IMR-90 (cell line): Measurements from ENCODE around the gene PAXX. TPM values are rescaled to one million over a fixed set of nuclear protein-coding genes. Genes with fewer than 3 reads are reported as not detected.

Source experiments
- ATAC-seq: fragments of 200-7000 bp; cut with Tn5 transposase; 2 replicates; pipeline ENCODE4 v1.9.1; 2020; ENCODE audit warnings: low read depth, mild to moderate bottlenecking, moderate library complexity
- BruUV-seq: library from RNA; stranded (reverse); fragments of 400-500 nt; replicated peaks from 2 replicates; lab custom pipeline; 2021; lab: Mats Ljungman, UMichigan
- CTCF ChIA-PET: fragments of 300-600 bp; formaldehyde crosslinking; extraction: SDS; loops from one replicate; lab custom pipeline; 2021; ENCODE audit warnings: antibody characterized with exemption; lab: Yijun Ruan, JAX
- POLR2A ChIA-PET: fragments of 300-600 bp; sonication (Branson Sonifier 250); formaldehyde crosslinking; loops from one replicate; lab custom pipeline; 2022; ENCODE audit warnings: antibody characterized with exemption; ENCODE audit not compliant: unreplicated experiment; lab: Charles Lee
- DNase-seq: peaks from one replicate; pipeline ENCODE4 v3.0.0; 2013
- H2AFZ ChIP-seq: replicated peaks from 2 replicates; pipeline ENCODE3; 2013; ENCODE audit warnings: low read length, mild to moderate bottlenecking; ENCODE audit not compliant: poor library complexity
- H2AK5ac ChIP-seq: 2 replicates; pipeline ENCODE4 v1.6.1; 2013; ENCODE audit warnings: low read depth, low read length, inconsistent platforms
- H2AK9ac ChIP-seq: replicated peaks from 2 replicates; pipeline ENCODE3; 2013; ENCODE audit warnings: mild to moderate bottlenecking, low read depth, low read length, moderate library complexity; ENCODE audit not compliant: poor library complexity
- H2BK120ac ChIP-seq: 2 replicates; pipeline ENCODE4 v1.6.1; 2013; ENCODE audit warnings: low read depth, low read length, inconsistent platforms
- H2BK15ac ChIP-seq: 3 replicates; pipeline ENCODE4 v1.6.1; 2013; ENCODE audit warnings: low read depth, low read length, inconsistent platforms
- H2BK20ac ChIP-seq: 2 replicates; pipeline ENCODE4 v1.6.1; 2013; ENCODE audit warnings: low read depth, mild to moderate bottlenecking, inconsistent platforms, low read length, moderate library complexity
- H2BK5ac ChIP-seq: 2 replicates; pipeline ENCODE4 v1.6.1; 2013; ENCODE audit warnings: mild to moderate bottlenecking, low read depth, low read length, inconsistent platforms; ENCODE audit not compliant: poor library complexity, severe bottlenecking
- H3K14ac ChIP-seq: replicated peaks from 2 replicates; pipeline ENCODE4 v1.6.1; 2013; ENCODE audit warnings: low read depth, low read length, inconsistent platforms
- H3K18ac ChIP-seq: 2 replicates; pipeline ENCODE4 v1.6.1; 2013; ENCODE audit warnings: low read depth, low read length, control low read depth
- H3K23ac ChIP-seq: 2 replicates; pipeline ENCODE4 v1.6.1; 2013; ENCODE audit warnings: low read depth, low read length, inconsistent platforms
- H3K27ac ChIP-seq: 2 replicates; pipeline ENCODE4 v1.5.1; 2013; ENCODE audit warnings: mild to moderate bottlenecking, control low read depth, low read length; ENCODE audit not compliant: insufficient read depth
- H3K27me3 ChIP-seq: 2 replicates; pipeline ENCODE4 v1.6.1; 2013; ENCODE audit warnings: low read length; ENCODE audit not compliant: control insufficient read depth, insufficient read depth
- H3K36me3 ChIP-seq: 2 replicates; pipeline ENCODE4 v1.6.1; 2013; ENCODE audit warnings: low read length, mixed read lengths; ENCODE audit not compliant: control insufficient read depth, insufficient read depth
- H3K4ac ChIP-seq: 2 replicates; pipeline ENCODE4 v1.6.1; 2013; ENCODE audit warnings: low read depth, low read length, inconsistent platforms
- H3K4me1 ChIP-seq: 2 replicates; pipeline ENCODE4 v1.6.1; 2013; ENCODE audit warnings: low read length, mixed read lengths; ENCODE audit not compliant: control insufficient read depth, insufficient read depth
- H3K4me2 ChIP-seq: 2 replicates; pipeline ENCODE4 v1.6.1; 2013; ENCODE audit warnings: low read depth, mild to moderate bottlenecking, control low read depth, low read length, moderate library complexity
- H3K4me3 ChIP-seq: 2 replicates; pipeline ENCODE4 v1.5.1; 2013; ENCODE audit warnings: low read depth, mild to moderate bottlenecking, control low read depth, low read length, moderate library complexity; ENCODE audit not compliant: insufficient read depth
- H3K56ac ChIP-seq: 2 replicates; pipeline ENCODE4 v1.6.1; 2013; ENCODE audit warnings: low read length, inconsistent platforms; ENCODE audit not compliant: insufficient read depth; ENCODE audit errors: extremely low read depth
- H3K79me1 ChIP-seq, 2 experiments: 2 replicates each; pipeline ENCODE4 v1.6.1; 2013; ENCODE audit warnings: low read length in 2 of 2, inconsistent platforms in 1 of 2, low read depth in 1 of 2
- H3K9ac ChIP-seq: 2 replicates; pipeline ENCODE4 v1.6.1; 2013; ENCODE audit warnings: low read depth, low read length, control low read depth
- H3K9me1 ChIP-seq: 2 replicates; pipeline ENCODE4 v1.6.1; 2013; ENCODE audit warnings: low read length, inconsistent platforms; ENCODE audit not compliant: insufficient read depth
- H3K9me3 ChIP-seq: 2 replicates; pipeline ENCODE4 v1.6.1; 2013; ENCODE audit warnings: low read length; ENCODE audit not compliant: control insufficient read depth, insufficient read depth
- H4K20me1 ChIP-seq: 2 replicates; pipeline ENCODE4 v1.6.1; 2013; ENCODE audit warnings: low read length, inconsistent platforms; ENCODE audit not compliant: insufficient read depth
- H4K5ac ChIP-seq: 2 replicates; pipeline ENCODE4 v1.6.1; 2013; ENCODE audit warnings: mild to moderate bottlenecking, low read depth, low read length, control low read depth
- H4K8ac ChIP-seq, 2 experiments: 2 replicates each; pipeline ENCODE4 v1.6.1; 2013; ENCODE audit warnings: low read depth in 2 of 2, low read length in 2 of 2, control low read depth in 1 of 2, inconsistent platforms in 1 of 2
- H4K91ac ChIP-seq: 2 replicates; pipeline ENCODE4 v1.6.1; 2013; ENCODE audit warnings: low read depth, low read length, inconsistent platforms; ENCODE audit not compliant: insufficient read depth
- BHLHE40 ChIP-seq: fragments of 150-350 bp; IDR thresholded peaks from 2 replicates; pipeline ENCODE4 v1.6.1; 2016; ENCODE audit warnings: mild to moderate bottlenecking, low read depth, low read length
- CEBPB ChIP-seq: IDR thresholded peaks from 2 replicates; pipeline ENCODE4 v1.6.1; 2012; ENCODE audit warnings: low read depth, low read length, improper control_type of control experiment
- CHD1 ChIP-seq: IDR thresholded peaks from 2 replicates; pipeline ENCODE4 v1.6.1; 2012; ENCODE audit warnings: low read depth, low read length, improper control_type of control experiment
- FOS ChIP-seq: fragments of 150-350 bp; IDR thresholded peaks from 2 replicates; pipeline ENCODE4 v1.6.1; 2016; ENCODE audit warnings: low read depth, low read length
- MAFK ChIP-seq: IDR thresholded peaks from 2 replicates; pipeline ENCODE4 v1.6.1; 2012; ENCODE audit warnings: low read depth, low read length, improper control_type of control experiment
- MAZ ChIP-seq: IDR thresholded peaks from 2 replicates; pipeline ENCODE4 v1.6.1; 2012; ENCODE audit warnings: low read depth, mild to moderate bottlenecking, low read length, improper control_type of control experiment, moderate library complexity, borderline replicate concordance
- MXI1 ChIP-seq: IDR thresholded peaks from 2 replicates; pipeline ENCODE4 v1.6.1; 2012; ENCODE audit warnings: low read depth, mild to moderate bottlenecking, low read length, moderate library complexity, borderline replicate concordance
- NFE2L2 ChIP-seq: fragments of 150-350 bp; IDR thresholded peaks from 2 replicates; pipeline ENCODE4 v1.6.1; 2016; ENCODE audit warnings: low read depth, mild to moderate bottlenecking, low read length
- POLR2A ChIP-seq: IDR thresholded peaks from 2 replicates; pipeline ENCODE4 v1.6.1; 2012; ENCODE audit warnings: mild to moderate bottlenecking, low read depth, low read length
- RAD21 ChIP-seq: IDR thresholded peaks from 2 replicates; pipeline ENCODE4 v1.6.1; 2012; ENCODE audit warnings: low read length, improper control_type of control experiment
- RCOR1 ChIP-seq: IDR thresholded peaks from 2 replicates; pipeline ENCODE4 v1.6.1; 2012; ENCODE audit warnings: mild to moderate bottlenecking, low read length, improper control_type of control experiment; ENCODE audit not compliant: insufficient replicate concordance
- RFX5 ChIP-seq: IDR thresholded peaks from 2 replicates; pipeline ENCODE4 v1.8.0; 2012; ENCODE audit warnings: low read depth, mild to moderate bottlenecking, low read length, moderate library complexity
- SMC3 ChIP-seq: fragments of 150-350 bp; IDR thresholded peaks from 2 replicates; pipeline ENCODE4 v1.6.1; 2016; ENCODE audit warnings: low read depth, mild to moderate bottlenecking, antibody characterized with exemption, low read length, moderate library complexity
- WGBS, 2 experiments: methylation state at CpG; one replicate each; pipeline versions ENCODE4 v1.1.5 to v1.1.7; 2013; ENCODE audit warnings: missing lambda C conversion rate in 2 of 2; ENCODE audit not compliant: insufficient read length in 1 of 2; ENCODE audit errors: extremely low coverage in 2 of 2; 5-methylcytosine and 5-hydroxymethylcytosine counted together
- dilution Hi-C: fragments of 300-500 bp; cut with HindIII; formaldehyde crosslinking; loops from one replicate; pipeline ENCODE4 v1.14.3; 2018; ENCODE audit warnings: low sequenced_read_pairs; ENCODE audit not compliant: unreplicated experiment
- in situ Hi-C: fragments of 300-500 bp; cut with MboI; formaldehyde crosslinking; loops from 3 replicates; pipeline ENCODE4 v1.14.3; 2019; ENCODE audit warnings: low sequenced_read_pairs, inconsistent platforms, mixed read lengths
- intact Hi-C: fragments of 100-400 bp; cut with micrococcal nuclease; formaldehyde crosslinking; loops from 2 replicates; pipeline ENCODE4 v1.10.0; 2022
- polyA plus RNA-seq, 3 experiments: library from polyadenylated mRNA; depleted of rRNA; stranded (reverse); fragments of >200 nt; gene quantifications; 2 replicates each; pipeline ENCODE4 v1.2.3, GENCODE V29; 2012; ENCODE audit warnings: low replicate concordance in 1 of 3
- total RNA-seq: library from RNA; depleted of rRNA; stranded (reverse); fragments of >200 nt; gene quantifications from 2 replicates; pipeline ENCODE4 v1.2.3, GENCODE V29; 2012
- TF ChIP-seq, protein P1 (sequence below): fragments of 150-350 bp; IDR thresholded peaks from 2 replicates; pipeline ENCODE4 v1.6.1; 2016; ENCODE audit warnings: low read depth, mild to moderate bottlenecking, low read length, moderate library complexity, borderline replicate concordance
- TF ChIP-seq, protein P2 (sequence below): fragments of 150-350 bp; IDR thresholded peaks from 2 replicates; pipeline ENCODE4 v1.6.1; 2017; ENCODE audit warnings: mild to moderate bottlenecking, antibody characterized with exemption, low read length, low read depth
- TF ChIP-seq, protein P3 (sequence below): conservative IDR thresholded peaks from 2 replicates; pipeline ENCODE4 v1.5.1; 2012; ENCODE audit warnings: mild to moderate bottlenecking, low read depth, low read length, improper control_type of control experiment

Gene PAXX
- total and polyA plus RNA-seq, 2 of the 4 experiments (the other 2 are of a cell fraction), result 5.7 to 24.6 TPM

DNA sequence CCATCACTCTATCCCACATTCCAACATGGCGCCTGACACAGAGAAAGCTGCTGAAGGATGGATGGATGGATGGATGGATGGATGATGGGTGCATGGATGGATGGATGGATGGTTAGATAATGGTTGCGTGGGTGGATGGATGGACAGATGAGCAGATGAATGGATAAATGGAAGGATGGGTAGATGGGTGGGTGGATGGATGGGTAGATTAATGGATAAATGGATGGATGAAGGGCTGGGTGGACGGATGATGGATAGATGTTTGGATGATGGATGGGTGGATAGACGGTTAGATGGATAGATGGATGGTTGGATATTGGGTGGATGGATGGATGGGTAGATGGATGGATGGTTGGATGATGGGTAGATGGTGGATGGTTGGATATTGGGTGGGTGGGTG, 35.6 kb upstream of the PAXX start:
- no peak overlapping the region for H2BK120ac ChIP-seq
- H4K20me1 ChIP-seq, result no peaks in the 10 kb centered on the region
- no peak overlapping the region for H2BK20ac ChIP-seq
- intact Hi-C loops, result no loop called here
- no peak overlapping the region for H3K27ac ChIP-seq
- WGBS, 2 experiments, result 74 to 100% methylated on average over 2 to 3 of the region's 4 CpGs
- peak overlapping the region; percentile 33 for H2BK5ac ChIP-seq
- no peaks in the 10 kb centered on the region for H3K4me1 ChIP-seq
- H2AK5ac ChIP-seq, result no peak overlapping the region
- H3K4me3 ChIP-seq, result no peak overlapping the region
- no peak overlapping the region for H4K91ac ChIP-seq
- TF ChIP-seq FOS, result no peak
- no peak for TF ChIP-seq MAFK
- TF ChIP-seq, protein P1, sequence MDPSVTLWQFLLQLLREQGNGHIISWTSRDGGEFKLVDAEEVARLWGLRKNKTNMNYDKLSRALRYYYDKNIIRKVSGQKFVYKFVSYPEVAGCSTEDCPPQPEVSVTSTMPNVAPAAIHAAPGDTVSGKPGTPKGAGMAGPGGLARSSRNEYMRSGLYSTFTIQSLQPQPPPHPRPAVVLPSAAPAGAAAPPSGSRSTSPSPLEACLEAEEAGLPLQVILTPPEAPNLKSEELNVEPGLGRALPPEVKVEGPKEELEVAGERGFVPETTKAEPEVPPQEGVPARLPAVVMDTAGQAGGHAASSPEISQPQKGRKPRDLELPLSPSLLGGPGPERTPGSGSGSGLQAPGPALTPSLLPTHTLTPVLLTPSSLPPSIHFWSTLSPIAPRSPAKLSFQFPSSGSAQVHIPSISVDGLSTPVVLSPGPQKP, result no peak
- TF ChIP-seq CHD1, result no peak
- TF ChIP-seq MXI1, result no peak
- no peak for TF ChIP-seq RFX5
- TF ChIP-seq, protein P2, sequence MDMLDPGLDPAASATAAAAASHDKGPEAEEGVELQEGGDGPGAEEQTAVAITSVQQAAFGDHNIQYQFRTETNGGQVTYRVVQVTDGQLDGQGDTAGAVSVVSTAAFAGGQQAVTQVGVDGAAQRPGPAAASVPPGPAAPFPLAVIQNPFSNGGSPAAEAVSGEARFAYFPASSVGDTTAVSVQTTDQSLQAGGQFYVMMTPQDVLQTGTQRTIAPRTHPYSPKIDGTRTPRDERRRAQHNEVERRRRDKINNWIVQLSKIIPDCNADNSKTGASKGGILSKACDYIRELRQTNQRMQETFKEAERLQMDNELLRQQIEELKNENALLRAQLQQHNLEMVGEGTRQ, result no peak
- TF ChIP-seq RAD21, result no peak
- TF ChIP-seq BHLHE40, result no peak
- TF ChIP-seq RCOR1, result no peak
- no peak for TF ChIP-seq MAZ
- TF ChIP-seq, protein P3, sequence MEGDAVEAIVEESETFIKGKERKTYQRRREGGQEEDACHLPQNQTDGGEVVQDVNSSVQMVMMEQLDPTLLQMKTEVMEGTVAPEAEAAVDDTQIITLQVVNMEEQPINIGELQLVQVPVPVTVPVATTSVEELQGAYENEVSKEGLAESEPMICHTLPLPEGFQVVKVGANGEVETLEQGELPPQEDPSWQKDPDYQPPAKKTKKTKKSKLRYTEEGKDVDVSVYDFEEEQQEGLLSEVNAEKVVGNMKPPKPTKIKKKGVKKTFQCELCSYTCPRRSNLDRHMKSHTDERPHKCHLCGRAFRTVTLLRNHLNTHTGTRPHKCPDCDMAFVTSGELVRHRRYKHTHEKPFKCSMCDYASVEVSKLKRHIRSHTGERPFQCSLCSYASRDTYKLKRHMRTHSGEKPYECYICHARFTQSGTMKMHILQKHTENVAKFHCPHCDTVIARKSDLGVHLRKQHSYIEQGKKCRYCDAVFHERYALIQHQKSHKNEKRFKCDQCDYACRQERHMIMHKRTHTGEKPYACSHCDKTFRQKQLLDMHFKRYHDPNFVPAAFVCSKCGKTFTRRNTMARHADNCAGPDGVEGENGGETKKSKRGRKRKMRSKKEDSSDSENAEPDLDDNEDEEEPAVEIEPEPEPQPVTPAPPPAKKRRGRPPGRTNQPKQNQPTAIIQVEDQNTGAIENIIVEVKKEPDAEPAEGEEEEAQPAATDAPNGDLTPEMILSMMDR, result no peak
- TF ChIP-seq POLR2A, result no peak
- no peak for TF ChIP-seq NFE2L2
- no peak for TF ChIP-seq SMC3
- TF ChIP-seq CEBPB, result no peak
- no peak overlapping the region for H2BK15ac ChIP-seq
- H3K4ac ChIP-seq, result no peak overlapping the region
- ATAC-seq (no peak), DNase-seq (no peak)
- no peaks in the 10 kb centered on the region for H3K9me1 ChIP-seq
- no peak overlapping the region for H3K4me2 ChIP-seq
- no peak overlapping the region for H2AK9ac ChIP-seq
- H4K8ac ChIP-seq, result no peak overlapping the region
- H3K9me3 ChIP-seq, result peaks cover 3% of the 10 kb centered on the region
- H3K9ac ChIP-seq, result no peak overlapping the region
- in situ Hi-C loops, result no loop called here
- peak overlapping the region; percentile 21 for H2AFZ ChIP-seq
- no peak overlapping the region for H3K23ac ChIP-seq
- no peaks in the 10 kb centered on the region for H3K79me1 ChIP-seq
- BruUV-seq, result no TSS peak
- no peak overlapping the region for H3K14ac ChIP-seq
- peaks cover 25% of the 10 kb centered on the region for H3K27me3 ChIP-seq
- no peak overlapping the region for H3K56ac ChIP-seq
- no peak overlapping the region for H3K18ac ChIP-seq
- H4K5ac ChIP-seq, result no peak overlapping the region
- POLR2A ChIA-PET, result no interaction called here
- dilution Hi-C loops, result no loop called here
- no peaks in the 10 kb centered on the region for H3K36me3 ChIP-seq
- CTCF ChIA-PET, result no interaction called here
